Measurements from ENCODE around the gene ACAN. TPM values are rescaled to one million over a fixed set of nuclear protein-coding genes. Genes with fewer than 3 reads are reported as not detected.

The ACAN gene
- total RNA-seq, 4 donors from 2014 or later: 0.60 to 11.4 (median 1.8) TPM

GRCh38 chr15:88882785-88883184 lies 79.5 kb downstream of the ACAN start:
- TF ChIP-seq CTCF (IDR thresholded peaks at IDR 0.05): no peak
- H3K4me3 ChIP-seq: no peak overlapping the region
- 52 to 84% methylated on average over 4 of the region's 4 CpGs for WGBS, 2 donors
- H3K36me3 ChIP-seq: no peaks in the 10 kb centered on the region
- DNase-seq (ENCODE audit: low spot score in 2 of 2): no peak
- H3K4me1 ChIP-seq: no peaks in the 10 kb centered on the region
- no peaks in the 10 kb centered on the region for H3K27me3 ChIP-seq
- H3K27ac ChIP-seq: no peak overlapping the region
- H3K9me3 ChIP-seq: no peaks in the 10 kb centered on the region

- Histone ChIP-seq H3K4me1 (no peaks in the 10 kb centered on the region), H3K36me3 (no peaks in the 10 kb centered on the region), H3K27me3 (no peaks in the 10 kb centered on the region), H3K4me3 (no peak overlapping the region), H3K27ac (no peak overlapping the region), H3K9me3 (no peaks in the 10 kb centered on the region)
- DNase-seq (ENCODE audit: low spot score in 2 of 2): no peak
- TF ChIP-seq CTCF (IDR thresholded peaks at IDR 0.05) (no peak), EP300 (IDR thresholded peaks at IDR 0.05) (no peak), POLR2A (IDR thresholded peaks at IDR 0.05) (no peak)
- WGBS, 2 donors: 85% methylated on average over 18 of the region's 18 CpGs
Measured at GRCh38 chr15:88887068-88887580, 83.9 kb downstream of the ACAN start.

GRCh38 chr15:88888719-88889118 lies 85.5 kb downstream of the ACAN start:
- no peaks in the 10 kb centered on the region for H3K4me1 ChIP-seq
- TF ChIP-seq EP300 (IDR thresholded peaks at IDR 0.05): no peak
- TF ChIP-seq POLR2A (IDR thresholded peaks at IDR 0.05): no peak
- TF ChIP-seq CTCF (IDR thresholded peaks at IDR 0.05): no peak
- no peak for DNase-seq (ENCODE audit: low spot score in 2 of 2)
- H3K36me3 ChIP-seq: no peaks in the 10 kb centered on the region
- no peak overlapping the region for H3K27ac ChIP-seq
- no peak overlapping the region for H3K4me3 ChIP-seq
- WGBS, 2 donors: 92 to 94% methylated on average over 5 of the region's 5 CpGs
- peaks cover 0 to 8% of the 10 kb centered on the region in 2 donors for H3K27me3 ChIP-seq
- no peaks in the 10 kb centered on the region for H3K9me3 ChIP-seq

- WGBS, 2 donors: 85 to 87% methylated on average over 4 of the region's 4 CpGs
- no peak for DNase-seq (ENCODE audit: low spot score in 2 of 2)
Measured at GRCh38 chr15:88890495-88890894, 87.3 kb downstream of the ACAN start.

More at GRCh38 chr15:88890495-88890894, 87.3 kb downstream of the ACAN start:
- no peaks in the 10 kb centered on the region for H3K9me3 ChIP-seq
- no peaks in the 10 kb centered on the region for H3K36me3 ChIP-seq
- no peak overlapping the region for H3K4me3 ChIP-seq
- TF ChIP-seq POLR2A (IDR thresholded peaks at IDR 0.05) (no peak), CTCF (IDR thresholded peaks at IDR 0.05) (no peak), EP300 (IDR thresholded peaks at IDR 0.05) (no peak)
- H3K27me3 ChIP-seq: peaks cover 0 to 26% of the 10 kb centered on the region in 2 donors
- peaks cover 0 to 15% (median 10%) of the 10 kb centered on the region in 4 donors for H3K4me1 ChIP-seq
- no peak overlapping the region for H3K27ac ChIP-seq

Measured in tibial nerve (tissue), 4 donors.